ENCODE data around the gene UBAP2.
A peak's percentile ranks its signal among the peaks of the same experiment; 100 is the strongest.

Gene UBAP2

GRCh38 chr9:34048727-34049629, at the start of gene UBAP2:
UBAP2 (minus strand) TSS chr9:34048887; CDS start chr9:34017148, 31,739 bp downstream.
- peak; percentile 92 for DNase-seq

- no peak for DNase-seq
Measured at GRCh38 chr9:34098307-34098706, 49.6 kb upstream of the UBAP2 start.

- no peak for DNase-seq
Measured at GRCh38 chr9:34097865-34098264, 49.2 kb upstream of the UBAP2 start.

- no peak for DNase-seq
Measured at GRCh38 chr9:34096751-34097150, 48.1 kb upstream of the UBAP2 start.

- DNase-seq, result no peak
Measured at GRCh38 chr9:34093578-34093977, 44.9 kb upstream of the UBAP2 start.

- DNase-seq, result no peak
Measured at GRCh38 chr9:34089311-34089710, 40.6 kb upstream of the UBAP2 start.

- DNase-seq, result no peak
Measured at GRCh38 chr9:34087370-34087769, 38.7 kb upstream of the UBAP2 start.

GRCh38 chr9:34086864-34087263, 38.2 kb upstream of the UBAP2 start:
- DNase-seq, result no peak

- DNase-seq, result no peak
Measured at GRCh38 chr9:34085581-34086500, 37.2 kb upstream of the UBAP2 start.

GRCh38 chr9:34084562-34084961, 35.9 kb upstream of the UBAP2 start:
- DNase-seq, result no peak

GRCh38 chr9:34079181-34079580, 30.5 kb upstream of the UBAP2 start:
- no peak for DNase-seq

- DNase-seq, result no peak
Measured at GRCh38 chr9:34072868-34073590, 24.3 kb upstream of the UBAP2 start.

GRCh38 chr9:34072410-34072809, 23.7 kb upstream of the UBAP2 start:
- DNase-seq, result no peak

- no peak for DNase-seq
Measured at GRCh38 chr9:34070606-34071324, 22.1 kb upstream of the UBAP2 start.

GRCh38 chr9:34069831-34070230, 21.1 kb upstream of the UBAP2 start:
- no peak for DNase-seq

GRCh38 chr9:34065541-34065940, 16.9 kb upstream of the UBAP2 start:
- DNase-seq, result no peak

GRCh38 chr9:34059954-34060353, 11.3 kb upstream of the UBAP2 start:
- no peak for DNase-seq

GRCh38 chr9:34059281-34059680, 10.6 kb upstream of the UBAP2 start:
- no peak for DNase-seq

- DNase-seq, result no peak
Measured at GRCh38 chr9:34049630-34050384, 1.1 kb upstream of the UBAP2 start.

- no peak for DNase-seq
Measured at GRCh38 chr9:34047864-34048726, 592 bp downstream of the UBAP2 start.

All from NCI-H1436 treated with DMSO at 0.1 percent for 48 hours (cell line).